ENCODE results near the gene MED25. TPM values are rescaled to one million over a fixed set of nuclear protein-coding genes. Genes with fewer than 3 reads are reported as not detected.

Gene MED25
- total RNA-seq, 4 donors from 2014 or later, result 26.2 to 54.0 (median 29.4) TPM

- Histone ChIP-seq H3K27me3 (no peaks in the 10 kb centered on the region), H3K9me3 (no peaks in the 10 kb centered on the region), H3K4me3 (peak overlapping the region; percentile 78 to 88 (median 80)), H3K4me1 (peaks cover 0 to 56% (median 15%) of the 10 kb centered on the region in 4 donors), H3K27ac (peak overlapping the region; percentile 97 to 100 (median 98)), H3K36me3 (peaks cover 10 to 58% (median 12%) of the 10 kb centered on the region in 3 donors)
- TF ChIP-seq POLR2A (IDR thresholded peaks at IDR 0.05), result peak in 1 of 2 donors; percentile 37
- TF ChIP-seq CTCF (IDR thresholded peaks at IDR 0.05), result no peak
- TF ChIP-seq EP300 (IDR thresholded peaks at IDR 0.05), result peak; percentile 79 to 92
- 0 to 1% methylated on average over 18 to 40 of the region's 46 CpGs for WGBS, 2 donors
- DNase-seq (ENCODE audit: low spot score in 2 of 2), result peak; percentile 96 to 97
These were observed 58.4 kb downstream of the MED25 start for GRCh38 chr19:49876422-49877019.

- peaks cover 12 to 58% (median 17%) of the 10 kb centered on the region in 3 donors for H3K36me3 ChIP-seq
- no peaks in the 10 kb centered on the region for H3K27me3 ChIP-seq
- H3K9me3 ChIP-seq, result no peaks in the 10 kb centered on the region
- DNase-seq (ENCODE audit: low spot score in 2 of 2), result peak; percentile 97 to 98
- 0% methylated on average over 50 to 51 of the region's 61 CpGs for WGBS, 2 donors
- peak within 1 kb of the TSS; percentile 97 to 100 (median 98) for H3K27ac ChIP-seq
- peaks cover 0 to 55% (median 15%) of the 10 kb centered on the region in 4 donors for H3K4me1 ChIP-seq
- TF ChIP-seq EP300 (IDR thresholded peaks at IDR 0.05) (peak; percentile 96 to 98), CTCF (IDR thresholded peaks at IDR 0.05) (peak in 2 of 5 experiments; percentile 31), POLR2A (IDR thresholded peaks at IDR 0.05) (peak; percentile 78 to 97)
- H3K4me3 ChIP-seq, result peak within 1 kb of the TSS; percentile 78 to 88 (median 80)
These were observed 59.2 kb downstream of the MED25 start, which contains the start of the genes AKT1S1 and TBC1D17 for GRCh38 chr19:49877020-49877878. TSS of gene AKT1S1 (minus strand) at chr19:49877355. CDS start at chr19:49873295, 4,060 bp downstream. TSS of gene TBC1D17 (plus strand) at chr19:49877702. CDS start at chr19:49877724, 22 bp downstream.

- 6 to 11% methylated on average over 25 to 37 of the region's 41 CpGs for WGBS, 2 donors
- DNase-seq (ENCODE audit: low spot score in 2 of 2), result peak; percentile 97 to 98
- peaks cover 0 to 5% (median 0%) of the 10 kb centered on the region in 4 donors for H3K9me3 ChIP-seq
- no peaks in the 10 kb centered on the region for H3K27me3 ChIP-seq
- H3K36me3 ChIP-seq, result peaks cover 17 to 58% (median 25%) of the 10 kb centered on the region in 3 donors
- H3K4me1 ChIP-seq, result peaks cover 0 to 46% (median 15%) of the 10 kb centered on the region in 4 donors
- peak overlapping the region; percentile 65 to 88 (median 80) for H3K4me3 ChIP-seq
- peak overlapping the region; percentile 97 to 100 (median 98) for H3K27ac ChIP-seq
- TF ChIP-seq EP300 (IDR thresholded peaks at IDR 0.05) (no peak), CTCF (IDR thresholded peaks at IDR 0.05) (no peak), POLR2A (IDR thresholded peaks at IDR 0.05) (no peak)
These were observed 60.0 kb downstream of the MED25 start for GRCh38 chr19:49877879-49878743.

GRCh38 chr19:49878744-49879070, 60.6 kb downstream of the MED25 start:
- peaks cover 0 to 5% (median 0%) of the 10 kb centered on the region in 4 donors for H3K9me3 ChIP-seq
- DNase-seq (ENCODE audit: low spot score in 2 of 2), result no peak
- H3K4me1 ChIP-seq, result peaks cover 0 to 44% (median 15%) of the 10 kb centered on the region in 4 donors
- peak overlapping the region in 3 of 4 donors; percentile 65 to 88 (median 81) for H3K4me3 ChIP-seq
- 70 to 74% methylated on average over 9 of the region's 9 CpGs for WGBS, 2 donors
- H3K27ac ChIP-seq, result peak overlapping the region; percentile 97 to 100 (median 98)
- H3K36me3 ChIP-seq, result peaks cover 17 to 59% (median 31%) of the 10 kb centered on the region in 3 donors
- H3K27me3 ChIP-seq, result no peaks in the 10 kb centered on the region
- TF ChIP-seq CTCF (IDR thresholded peaks at IDR 0.05) (no peak), POLR2A (IDR thresholded peaks at IDR 0.05) (no peak)
